Tibial nerve (tissue), 4 donors: ENCODE data around the gene RNF220. TPM values are rescaled to one million over a fixed set of nuclear protein-coding genes. Genes with fewer than 3 reads are reported as not detected.

Experiments used
- DNase-seq, 2 donors: peaks; one replicate each; pipeline ENCODE4 v3.0.0-alpha.2; 2019; ENCODE audit warnings: low spot score in 2 of 2
- H3K27ac ChIP-seq, 4 donors: fragments of 200-600 bp; sonication (generic) in 3 of 4; one replicate each; pipeline ENCODE4 v1.5.1; 2017 to 2019; ENCODE audit warnings: mild to moderate bottlenecking in 1 of 4
- H3K27me3 ChIP-seq, 2 donors: fragments of 200-600 bp; sonication (generic) in 1 of 2; one replicate each; pipeline versions ENCODE4 v1.5.1 to v1.6.0; 2017 to 2019
- H3K36me3 ChIP-seq, 3 donors: fragments of 200-600 bp; sonication (generic); one replicate each; pipeline ENCODE4 v1.5.1; 2018 to 2019
- H3K4me1 ChIP-seq, 4 donors: fragments of 200-600 bp; sonication (generic) in 3 of 4; one replicate each; pipeline ENCODE4 v1.5.1; 2017 to 2019
- H3K4me3 ChIP-seq, 4 donors: fragments of 200-600 bp; sonication (generic) in 3 of 4; one replicate each; pipeline ENCODE4 v1.5.1; 2017 to 2019; ENCODE audit warnings: mild to moderate bottlenecking in 1 of 4, moderate library complexity in 1 of 4
- H3K9me3 ChIP-seq, 4 donors: fragments of 200-600 bp; sonication (generic) in 3 of 4; one replicate each; pipeline ENCODE4 v1.5.1; 2017 to 2019
- CTCF ChIP-seq, 5 experiments: fragments of 200-600 bp in 3 of 5; fragments of 450-650 bp in 2 of 5; sonication (generic) in 3 of 5; IDR thresholded peaks; one replicate each; pipeline ENCODE4 v1.5.1; 2016 to 2019; ENCODE audit warnings: antibody characterized with exemption in 5 of 5, mild to moderate bottlenecking in 3 of 5, moderate library complexity in 2 of 5
- EP300 ChIP-seq, 2 donors: sonication (generic); formaldehyde crosslinking; IDR thresholded peaks; one replicate each; pipeline ENCODE4 v1.6.1; 2017; ENCODE audit warnings: antibody characterized with exemption in 2 of 2, mild to moderate bottlenecking in 1 of 2
- POLR2A ChIP-seq, 2 donors: fragments of 450-650 bp; IDR thresholded peaks; one replicate each; pipeline ENCODE4 v1.6.1; 2017; ENCODE audit warnings: antibody characterized with exemption in 2 of 2, mild to moderate bottlenecking in 2 of 2, moderate library complexity in 2 of 2
- WGBS, 2 donors: methylation state at CpG; one replicate each; pipeline ENCODE4 v1.1.5; 2018; 5-methylcytosine and 5-hydroxymethylcytosine counted together
- total RNA-seq, 4 donors: library from RNA; depleted of rRNA; stranded (reverse); fragments of >200 nt; gene quantifications; one replicate each; pipeline ENCODE4 v1.1.0, GENCODE V29; 2016

Gene RNF220
- total RNA-seq, 4 donors from 2014 or later = 110 to 151 (median 114) TPM

DNA sequence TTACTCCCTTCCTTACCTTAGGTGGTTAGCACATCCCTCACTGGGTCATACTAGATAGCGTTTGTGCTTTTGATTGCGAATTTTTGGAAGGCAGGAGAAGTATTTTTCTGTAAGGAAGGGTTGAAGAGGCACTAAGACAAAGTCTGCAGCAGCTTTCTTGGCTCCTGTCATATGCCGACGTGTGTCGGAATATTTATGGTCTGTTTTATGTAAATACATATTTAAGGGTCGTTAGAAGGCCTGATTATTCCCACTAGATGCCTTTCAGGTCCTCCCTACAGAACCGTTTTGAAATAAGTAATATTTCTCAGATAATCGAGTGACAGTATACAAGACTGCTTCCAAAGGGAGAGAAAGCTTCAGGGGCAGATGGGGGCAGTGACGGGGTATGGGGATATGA lies 10.0 kb downstream of the RNF220 start:
- TF ChIP-seq EP300 (IDR thresholded peaks at IDR 0.05) (no peak), CTCF (IDR thresholded peaks at IDR 0.05) (no peak), POLR2A (IDR thresholded peaks at IDR 0.05) (no peak)
- Histone ChIP-seq H3K4me1 (peaks cover 0 to 20% (median 12%) of the 10 kb centered on the region in 4 donors), H3K36me3 (peaks cover 0 to 8% (median 0%) of the 10 kb centered on the region in 3 donors), H3K4me3 (no peak overlapping the region), H3K27me3 (peaks cover 0 to 100% of the 10 kb centered on the region in 2 donors), H3K9me3 (no peaks in the 10 kb centered on the region), H3K27ac (no peak overlapping the region)
- no peak for DNase-seq
- 59 to 63% methylated on average over 9 of the region's 9 CpGs for WGBS, 2 donors

DNA sequence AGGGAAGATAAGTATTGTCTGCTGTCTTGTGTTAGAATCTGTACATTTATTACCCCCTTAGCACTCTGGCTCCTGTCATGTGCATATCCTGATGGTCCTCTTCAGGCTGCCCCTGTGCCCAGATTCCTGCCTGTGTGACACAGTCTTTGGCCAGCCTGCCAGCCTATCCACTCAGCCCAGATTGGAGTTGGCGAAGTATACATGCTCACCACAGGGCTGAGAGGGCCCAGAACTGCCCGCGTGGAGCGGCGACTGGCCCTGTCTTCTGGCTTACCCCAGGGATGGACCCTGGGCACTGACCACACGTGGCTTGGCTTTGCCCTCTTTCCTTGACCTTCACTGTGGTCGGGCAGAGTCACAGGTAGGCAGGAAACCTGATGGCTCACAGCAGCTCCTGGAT lies 11.4 kb downstream of the RNF220 start:
- Histone ChIP-seq H3K27me3 (peaks cover 0 to 100% of the 10 kb centered on the region in 2 donors), H3K9me3 (no peaks in the 10 kb centered on the region), H3K4me1 (peaks cover 0 to 20% (median 12%) of the 10 kb centered on the region in 4 donors), H3K4me3 (no peak overlapping the region), H3K27ac (no peak overlapping the region), H3K36me3 (peaks cover 0 to 8% (median 0%) of the 10 kb centered on the region in 3 donors)
- TF ChIP-seq CTCF (IDR thresholded peaks at IDR 0.05) (no peak), EP300 (IDR thresholded peaks at IDR 0.05) (no peak), POLR2A (IDR thresholded peaks at IDR 0.05) (no peak)
- DNase-seq = no peak
- 88 to 92% methylated on average over 5 to 7 of the region's 7 CpGs for WGBS, 2 donors

- Histone ChIP-seq H3K9me3 (no peaks in the 10 kb centered on the region), H3K27me3 (peaks cover 0 to 95% of the 10 kb centered on the region in 2 donors), H3K36me3 (peaks cover 0 to 3% (median 0%) of the 10 kb centered on the region in 3 donors), H3K4me1 (peaks cover 0 to 20% (median 13%) of the 10 kb centered on the region in 4 donors), H3K4me3 (peak overlapping the region; percentile 27 to 46 (median 34)), H3K27ac (peak overlapping the region in 2 of 4 donors; percentile 45 to 53)
- TF ChIP-seq CTCF (IDR thresholded peaks at IDR 0.05) = no peak
- TF ChIP-seq EP300 (IDR thresholded peaks at IDR 0.05) = peak in 1 of 2 donors; percentile 19
- TF ChIP-seq POLR2A (IDR thresholded peaks at IDR 0.05) = no peak
- 1 to 3% methylated on average over 56 to 62 of the region's 65 CpGs for whole genome bisulfite sequencing, 2 donors
- no peak for DNase-seq
Measured at GRCh38 chr1:44417351-44418021, 12.4 kb downstream of the RNF220 start.

GRCh38 chr1:44418022-44418673 lies 13.1 kb downstream of the RNF220 start:
- DNase-seq = no peak
- Histone ChIP-seq H3K27ac (peak overlapping the region in 2 of 4 donors; percentile 45 to 53), H3K4me1 (peaks cover 0 to 20% (median 13%) of the 10 kb centered on the region in 4 donors), H3K9me3 (no peaks in the 10 kb centered on the region), H3K36me3 (no peaks in the 10 kb centered on the region), H3K4me3 (peak overlapping the region; percentile 27 to 46 (median 34)), H3K27me3 (peaks cover 0 to 88% of the 10 kb centered on the region in 2 donors)
- 3 to 5% methylated on average over 44 to 46 of the region's 46 CpGs for WGBS, 2 donors
- TF ChIP-seq CTCF (IDR thresholded peaks at IDR 0.05) = no peak
- TF ChIP-seq EP300 (IDR thresholded peaks at IDR 0.05) = no peak
- no peak for TF ChIP-seq POLR2A (IDR thresholded peaks at IDR 0.05)

GRCh38 chr1:44419901-44420300 lies 14.8 kb downstream of the RNF220 start:
- Histone ChIP-seq H3K36me3 (no peaks in the 10 kb centered on the region), H3K27ac (no peak overlapping the region), H3K9me3 (no peaks in the 10 kb centered on the region), H3K4me3 (no peak overlapping the region), H3K4me1 (peaks cover 0 to 37% (median 13%) of the 10 kb centered on the region in 4 donors), H3K27me3 (peaks cover 0 to 76% of the 10 kb centered on the region in 2 donors)
- WGBS, 2 donors = 77 to 80% methylated on average over 3 of the region's 3 CpGs
- TF ChIP-seq CTCF (IDR thresholded peaks at IDR 0.05) (no peak), POLR2A (IDR thresholded peaks at IDR 0.05) (no peak), EP300 (IDR thresholded peaks at IDR 0.05) (no peak)
- no peak for DNase-seq
